HCT116 (cell line): ENCODE results near the gene RNF212B. TPM values are rescaled to one million over a fixed set of nuclear protein-coding genes. Genes with fewer than 3 reads are reported as not detected.

Experiments used
- ATAC-seq: fragments of 200-7000 bp; cut with Tn5 transposase; 2 replicates; pipeline ENCODE4 v1.9.1; 2020; ENCODE audit warnings: mild to moderate bottlenecking, moderate library complexity
- BruUV-seq: library from RNA; stranded (reverse); fragments of 400-500 nt; replicated peaks from 2 replicates; lab custom pipeline; 2021; lab: Mats Ljungman, UMichigan
- CTCF ChIA-PET: fragments of 300-600 bp; sonication (Branson Sonifier 250); formaldehyde crosslinking; loops from one replicate; lab custom pipeline; 2021; ENCODE audit warnings: antibody characterized with exemption; lab: Charles Lee
- POLR2A ChIA-PET: fragments of 300-600, 350-600 bp; sonication (Branson Sonifier 250); formaldehyde crosslinking; loops from one replicate; lab custom pipeline; 2021; ENCODE audit warnings: antibody characterized with exemption; lab: Charles Lee
- RAD21 ChIA-PET, 2 experiments: fragments of 300-600 bp; sonication (Branson Sonifier 250); formaldehyde crosslinking; loops; one replicate each; lab custom pipeline; 2023; ENCODE audit warnings: low total read pairs in 2 of 2; ENCODE audit not compliant: uncharacterized antibody in 2 of 2, unreplicated experiment in 2 of 2, low non-redundant PET in 1 of 2; lab: Charles Lee
- DNase-seq: peaks from one replicate; pipeline ENCODE4 v3.0.0-alpha.2; 2010; ENCODE audit warnings: low read depth, low spot score
- H2AFZ ChIP-seq: fragments of 200-600 bp; shearing (Covaris generic), sonication (generic); 2 replicates; pipeline ENCODE4 v1.6.1; 2017; ENCODE audit warnings: low read depth, mixed run types, mixed read lengths, antibody characterized with exemption, low read length; ENCODE audit not compliant: poor library complexity, severe bottlenecking
- H3K27ac ChIP-seq: 2 replicates; pipeline ENCODE4 v1.5.1; 2012; ENCODE audit warnings: low read depth, low read length
- H3K27me3 ChIP-seq: fragments of 200-600 bp; sonication (generic); 2 replicates; pipeline ENCODE4 v1.6.1; 2016; ENCODE audit warnings: mixed run types, low read length, mixed read lengths; ENCODE audit not compliant: insufficient read depth
- H3K36me3 ChIP-seq, 2 experiments: fragments of 200-500 bp in 1 of 2; fragments of 200-600 bp in 1 of 2; sonication (Bioruptor generic) in 1 of 2; sonication (generic) in 1 of 2; 2 replicates each; pipeline versions ENCODE4 v1.5.1 to v1.6.1; 2014 to 2016; ENCODE audit warnings: low read length in 2 of 2, inconsistent platforms in 1 of 2, mixed read lengths in 1 of 2, mixed run types in 1 of 2; ENCODE audit not compliant: insufficient read depth in 2 of 2, control insufficient read depth in 1 of 2
- H3K4me1 ChIP-seq, 2 experiments: fragments of 200-600 bp in 1 of 2; sonication (generic) in 1 of 2; 2 replicates each; pipeline versions ENCODE4 v1.5.1 to v1.6.1; 2012 to 2017; ENCODE audit warnings: low read length in 2 of 2, inconsistent platforms in 1 of 2, mild to moderate bottlenecking in 1 of 2, mixed read lengths in 1 of 2, mixed run types in 1 of 2, moderate library complexity in 1 of 2; ENCODE audit not compliant: insufficient read depth in 2 of 2, control insufficient read depth in 1 of 2
- H3K4me2 ChIP-seq: fragments of 200-600 bp; sonication (generic); 2 replicates; pipeline ENCODE4 v1.6.1; 2017; ENCODE audit warnings: mixed run types, low read length, mixed read lengths
- H3K4me3 ChIP-seq, 2 experiments: fragments of 200-600 bp in 1 of 2; sonication (generic) in 1 of 2; replicated peaks in 1 of 2; 2 replicates each; pipeline ENCODE4 v1.5.1; 2011 to 2016; ENCODE audit warnings: low read length in 2 of 2, control low read depth in 1 of 2, low read depth in 1 of 2, mild to moderate bottlenecking in 1 of 2, mixed read lengths in 1 of 2, mixed run types in 1 of 2
- H3K79me2 ChIP-seq: fragments of 200-600 bp; sonication (generic); 2 replicates; pipeline ENCODE4 v1.6.1; 2017; ENCODE audit warnings: mild to moderate bottlenecking, mixed run types, low read length, moderate library complexity, mixed read lengths; ENCODE audit not compliant: insufficient read depth
- H3K9ac ChIP-seq: fragments of 200-600 bp; sonication (generic); 2 replicates; pipeline ENCODE4 v1.6.1; 2016; ENCODE audit warnings: low read length, mixed read lengths
- H3K9me2 ChIP-seq: fragments of 200-600 bp; sonication (generic), shearing (Covaris generic); 2 replicates; pipeline ENCODE4 v1.6.1; 2017; ENCODE audit warnings: mixed run types, mild to moderate bottlenecking, moderate library complexity; ENCODE audit not compliant: insufficient read depth
- H3K9me3 ChIP-seq, 2 experiments: fragments of 200-500 bp in 1 of 2; fragments of 200-600 bp in 1 of 2; sonication (Bioruptor generic) in 1 of 2; sonication (generic) in 1 of 2; 2 replicates each; pipeline ENCODE4 v1.6.1; 2014 to 2017; ENCODE audit warnings: low read length in 2 of 2, mixed read lengths in 2 of 2, inconsistent platforms in 1 of 2, low read depth in 1 of 2, mild to moderate bottlenecking in 1 of 2, mixed run types in 1 of 2, moderate library complexity in 1 of 2; ENCODE audit not compliant: control insufficient read depth in 1 of 2, insufficient read depth in 1 of 2
- H4K20me1 ChIP-seq: fragments of 200-600 bp; sonication (generic), shearing (Covaris generic); 2 replicates; pipeline ENCODE4 v1.6.1; 2017; ENCODE audit warnings: mixed run types, mild to moderate bottlenecking, moderate library complexity; ENCODE audit not compliant: insufficient read depth
- CBX3 ChIP-seq: IDR thresholded peaks from 2 replicates; pipeline ENCODE4 v1.6.1; 2012; ENCODE audit warnings: low read depth
- CEBPB ChIP-seq: IDR thresholded peaks from 2 replicates; pipeline ENCODE4 v1.6.1; 2012; ENCODE audit warnings: low read depth
- EGR1 ChIP-seq: IDR thresholded peaks from 2 replicates; pipeline ENCODE4 v1.6.1; 2012; ENCODE audit warnings: low read depth
- EZH2 ChIP-seq: fragments of 200-600 bp; sonication (generic); IDR thresholded peaks from 2 replicates; pipeline ENCODE4 v1.6.1; 2017; ENCODE audit warnings: antibody characterized with exemption, mixed run types
- EZH2phosphoT487 ChIP-seq: fragments of 200-600 bp; IDR thresholded peaks from 2 replicates; pipeline ENCODE4 v1.6.1; 2018; ENCODE audit warnings: antibody characterized with exemption, borderline replicate concordance
- FOSL1 ChIP-seq: IDR thresholded peaks from 2 replicates; pipeline ENCODE4 v1.6.1; 2012; ENCODE audit warnings: low read depth
- JUND ChIP-seq: IDR thresholded peaks from 2 replicates; pipeline ENCODE4 v1.6.1; 2012
- POLR2A ChIP-seq: IDR thresholded peaks from 2 replicates; pipeline ENCODE4 v1.7.0; 2011; ENCODE audit warnings: borderline replicate concordance; ENCODE audit not compliant: insufficient read depth, insufficient read length; ENCODE audit errors: extremely low read depth
- RAD21 ChIP-seq: IDR thresholded peaks from 2 replicates; pipeline ENCODE4 v1.6.1; 2012; ENCODE audit warnings: low read depth, mild to moderate bottlenecking
- SIN3A ChIP-seq: IDR thresholded peaks from 2 replicates; pipeline ENCODE4 v1.6.1; 2012; ENCODE audit warnings: low read depth
- SP1 ChIP-seq: IDR thresholded peaks from 2 replicates; pipeline ENCODE4 v1.6.1; 2012; ENCODE audit warnings: low read depth
- TCF7L2 ChIP-seq: IDR thresholded peaks from 2 replicates; pipeline ENCODE4 v1.7.0; 2011; ENCODE audit warnings: borderline replicate concordance, inconsistent platforms; ENCODE audit not compliant: insufficient read depth, insufficient read length; ENCODE audit errors: extremely low read depth
- YY1 ChIP-seq: IDR thresholded peaks from 2 replicates; pipeline ENCODE4 v1.6.1; 2011; ENCODE audit warnings: low read length, low read depth, moderate library complexity, mild to moderate bottlenecking; ENCODE audit not compliant: insufficient replicate concordance; ENCODE audit errors: extremely low read depth
- ZFX ChIP-seq: fragments of 450-650 bp; IDR thresholded peaks from 2 replicates; pipeline ENCODE4 v1.6.1; 2017
- ZNF274 ChIP-seq: fragments of 200-500 bp; sonication (Bioruptor generic); IDR thresholded peaks from 2 replicates; pipeline ENCODE4 v1.6.1; 2014; ENCODE audit warnings: mild to moderate bottlenecking, low read depth, low read length, inconsistent platforms
- intact Hi-C: fragments of 100-400 bp; cut with micrococcal nuclease; formaldehyde crosslinking; loops from 2 replicates; pipeline ENCODE4 v1.10.0; 2022
- total RNA-seq: library from RNA; stranded (reverse); gene quantifications from one replicate; pipeline ENCODE4 v1.2.1, GENCODE V29; 2021; ENCODE audit not compliant: unreplicated experiment
- TF ChIP-seq, protein P1 (sequence below): IDR thresholded peaks from 2 replicates; pipeline ENCODE4 v1.6.1; 2011; ENCODE audit warnings: mild to moderate bottlenecking, low read length, moderate library complexity; ENCODE audit not compliant: insufficient replicate concordance; ENCODE audit errors: extremely low read depth
- TF ChIP-seq, protein P2 (sequence below): IDR thresholded peaks from 2 replicates; pipeline ENCODE4 v1.6.1; 2012; ENCODE audit warnings: low read depth
- TF ChIP-seq, protein P3 (sequence below): IDR thresholded peaks from 2 replicates; pipeline ENCODE4 v1.6.1; 2012
- TF ChIP-seq, protein P4 (sequence below), 3 experiments: fragments of 200-600 bp in 1 of 3; sonication (generic) in 1 of 3; IDR thresholded peaks in 2 of 3; conservative IDR thresholded peaks in 1 of 3; 2 replicates each; pipeline ENCODE4 v1.5.1; 2012 to 2017; ENCODE audit warnings: low read depth in 2 of 3, low read length in 2 of 3, antibody characterized with exemption in 1 of 3, borderline replicate concordance in 1 of 3, control low read depth in 1 of 3, mild to moderate bottlenecking in 1 of 3, mixed read lengths in 1 of 3, mixed run types in 1 of 3, moderate library complexity in 1 of 3; ENCODE audit not compliant: insufficient read depth in 1 of 3
- TF ChIP-seq, protein P5 (sequence below): IDR thresholded peaks from 2 replicates; pipeline ENCODE4 v1.6.1; 2012

Gene RNF212B
- total RNA-seq, 1 experiment from 2014 or later: not detected

DNA sequence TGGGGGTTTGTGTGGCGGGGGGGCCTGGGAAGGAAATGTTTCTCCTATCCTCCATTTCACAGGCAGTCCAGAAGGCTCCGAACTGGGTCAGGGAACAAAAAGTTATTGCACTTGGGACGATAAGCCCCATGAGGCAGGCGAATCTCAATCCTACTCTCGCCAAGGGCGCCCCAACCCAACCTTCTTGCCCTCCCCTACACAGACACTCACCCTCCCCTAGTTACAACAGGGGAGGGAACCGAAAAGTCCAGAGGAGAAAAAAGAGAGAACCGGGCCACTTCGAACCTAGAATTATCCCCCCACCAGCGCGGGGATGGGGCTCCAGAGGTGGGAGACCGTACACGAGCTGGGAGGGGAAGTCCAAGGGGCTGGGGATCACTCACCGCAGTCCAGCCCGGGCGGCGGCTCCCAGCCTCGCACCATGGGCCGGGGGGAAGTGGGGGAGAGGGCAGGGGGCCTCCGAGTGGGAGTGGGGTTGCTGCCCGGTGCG, 47.8 kb downstream of the RNF212B start:
- Histone ChIP-seq H3K4me1 (peaks cover 10 to 14% of the 10 kb centered on the region in 2 experiments), H3K79me2 (peaks cover 20% of the 10 kb centered on the region), H3K4me3 (peak overlapping the region; percentile 74 to 96), H2AFZ (no peak overlapping the region), H4K20me1 (no peaks in the 10 kb centered on the region), H3K27me3 (no peaks in the 10 kb centered on the region), H3K36me3 (no peaks in the 10 kb centered on the region; a peak in 1 of 4 replicates)
- no peak for DNase-seq
- CTCF ChIA-PET: interaction anchor here (1.4 to 4.7 kb wide), 5 partner anchors 9 to 217 kb away, joined by 3 to 27 read pairs (median 4); no protein-coding TSS in a partner anchor
- intact Hi-C loops: loop anchor here (1.0 kb wide), 1 partner anchor 36 kb away; the partner anchor contains the start of gene PABPN1
- RAD21 ChIA-PET: no interaction called here
- TF ChIP-seq JUND (no peak), YY1 (no peak), EZH2phosphoT487 (no peak), EZH2 (no peak), CBX3 (no peak), FOSL1 (no peak), RAD21 (no peak), CEBPB (no peak), TCF7L2 (no peak), ZFX (no peak), SP1 (no peak), POLR2A (no peak), ZNF274 (no peak), EGR1 (no peak), SIN3A (no peak)
- TF ChIP-seq, protein P1, sequence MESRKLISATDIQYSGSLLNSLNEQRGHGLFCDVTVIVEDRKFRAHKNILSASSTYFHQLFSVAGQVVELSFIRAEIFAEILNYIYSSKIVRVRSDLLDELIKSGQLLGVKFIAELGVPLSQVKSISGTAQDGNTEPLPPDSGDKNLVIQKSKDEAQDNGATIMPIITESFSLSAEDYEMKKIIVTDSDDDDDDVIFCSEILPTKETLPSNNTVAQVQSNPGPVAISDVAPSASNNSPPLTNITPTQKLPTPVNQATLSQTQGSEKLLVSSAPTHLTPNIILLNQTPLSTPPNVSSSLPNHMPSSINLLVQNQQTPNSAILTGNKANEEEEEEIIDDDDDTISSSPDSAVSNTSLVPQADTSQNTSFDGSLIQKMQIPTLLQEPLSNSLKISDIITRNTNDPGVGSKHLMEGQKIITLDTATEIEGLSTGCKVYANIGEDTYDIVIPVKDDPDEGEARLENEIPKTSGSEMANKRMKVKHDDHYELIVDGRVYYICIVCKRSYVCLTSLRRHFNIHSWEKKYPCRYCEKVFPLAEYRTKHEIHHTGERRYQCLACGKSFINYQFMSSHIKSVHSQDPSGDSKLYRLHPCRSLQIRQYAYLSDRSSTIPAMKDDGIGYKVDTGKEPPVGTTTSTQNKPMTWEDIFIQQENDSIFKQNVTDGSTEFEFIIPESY: no peak
- TF ChIP-seq, protein P2, sequence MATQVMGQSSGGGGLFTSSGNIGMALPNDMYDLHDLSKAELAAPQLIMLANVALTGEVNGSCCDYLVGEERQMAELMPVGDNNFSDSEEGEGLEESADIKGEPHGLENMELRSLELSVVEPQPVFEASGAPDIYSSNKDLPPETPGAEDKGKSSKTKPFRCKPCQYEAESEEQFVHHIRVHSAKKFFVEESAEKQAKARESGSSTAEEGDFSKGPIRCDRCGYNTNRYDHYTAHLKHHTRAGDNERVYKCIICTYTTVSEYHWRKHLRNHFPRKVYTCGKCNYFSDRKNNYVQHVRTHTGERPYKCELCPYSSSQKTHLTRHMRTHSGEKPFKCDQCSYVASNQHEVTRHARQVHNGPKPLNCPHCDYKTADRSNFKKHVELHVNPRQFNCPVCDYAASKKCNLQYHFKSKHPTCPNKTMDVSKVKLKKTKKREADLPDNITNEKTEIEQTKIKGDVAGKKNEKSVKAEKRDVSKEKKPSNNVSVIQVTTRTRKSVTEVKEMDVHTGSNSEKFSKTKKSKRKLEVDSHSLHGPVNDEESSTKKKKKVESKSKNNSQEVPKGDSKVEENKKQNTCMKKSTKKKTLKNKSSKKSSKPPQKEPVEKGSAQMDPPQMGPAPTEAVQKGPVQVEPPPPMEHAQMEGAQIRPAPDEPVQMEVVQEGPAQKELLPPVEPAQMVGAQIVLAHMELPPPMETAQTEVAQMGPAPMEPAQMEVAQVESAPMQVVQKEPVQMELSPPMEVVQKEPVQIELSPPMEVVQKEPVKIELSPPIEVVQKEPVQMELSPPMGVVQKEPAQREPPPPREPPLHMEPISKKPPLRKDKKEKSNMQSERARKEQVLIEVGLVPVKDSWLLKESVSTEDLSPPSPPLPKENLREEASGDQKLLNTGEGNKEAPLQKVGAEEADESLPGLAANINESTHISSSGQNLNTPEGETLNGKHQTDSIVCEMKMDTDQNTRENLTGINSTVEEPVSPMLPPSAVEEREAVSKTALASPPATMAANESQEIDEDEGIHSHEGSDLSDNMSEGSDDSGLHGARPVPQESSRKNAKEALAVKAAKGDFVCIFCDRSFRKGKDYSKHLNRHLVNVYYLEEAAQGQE: no peak
- TF ChIP-seq, protein P3, sequence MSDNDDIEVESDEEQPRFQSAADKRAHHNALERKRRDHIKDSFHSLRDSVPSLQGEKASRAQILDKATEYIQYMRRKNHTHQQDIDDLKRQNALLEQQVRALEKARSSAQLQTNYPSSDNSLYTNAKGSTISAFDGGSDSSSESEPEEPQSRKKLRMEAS: no peak
- TF ChIP-seq, protein P4, sequence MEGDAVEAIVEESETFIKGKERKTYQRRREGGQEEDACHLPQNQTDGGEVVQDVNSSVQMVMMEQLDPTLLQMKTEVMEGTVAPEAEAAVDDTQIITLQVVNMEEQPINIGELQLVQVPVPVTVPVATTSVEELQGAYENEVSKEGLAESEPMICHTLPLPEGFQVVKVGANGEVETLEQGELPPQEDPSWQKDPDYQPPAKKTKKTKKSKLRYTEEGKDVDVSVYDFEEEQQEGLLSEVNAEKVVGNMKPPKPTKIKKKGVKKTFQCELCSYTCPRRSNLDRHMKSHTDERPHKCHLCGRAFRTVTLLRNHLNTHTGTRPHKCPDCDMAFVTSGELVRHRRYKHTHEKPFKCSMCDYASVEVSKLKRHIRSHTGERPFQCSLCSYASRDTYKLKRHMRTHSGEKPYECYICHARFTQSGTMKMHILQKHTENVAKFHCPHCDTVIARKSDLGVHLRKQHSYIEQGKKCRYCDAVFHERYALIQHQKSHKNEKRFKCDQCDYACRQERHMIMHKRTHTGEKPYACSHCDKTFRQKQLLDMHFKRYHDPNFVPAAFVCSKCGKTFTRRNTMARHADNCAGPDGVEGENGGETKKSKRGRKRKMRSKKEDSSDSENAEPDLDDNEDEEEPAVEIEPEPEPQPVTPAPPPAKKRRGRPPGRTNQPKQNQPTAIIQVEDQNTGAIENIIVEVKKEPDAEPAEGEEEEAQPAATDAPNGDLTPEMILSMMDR (IDR thresholded peaks at IDR 0.05 in 2 of 3, conservative IDR thresholded peaks at IDR 0.05 in 1 of 3; ENCODE audit: borderline replicate concordance in 1 of 3, insufficient read depth in 1 of 3, low read depth in 2 of 3, low read length in 2 of 3): no peak
- TF ChIP-seq, protein P5, sequence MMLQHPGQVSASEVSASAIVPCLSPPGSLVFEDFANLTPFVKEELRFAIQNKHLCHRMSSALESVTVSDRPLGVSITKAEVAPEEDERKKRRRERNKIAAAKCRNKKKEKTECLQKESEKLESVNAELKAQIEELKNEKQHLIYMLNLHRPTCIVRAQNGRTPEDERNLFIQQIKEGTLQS: no peak
- TF ChIP-seq, all 23 proteins: peak for 0
- POLR2A ChIA-PET: interaction anchor here (0.6 to 1.5 kb wide), 6 partner anchors 21 to 305 kb away, joined by 3 to 6 read pairs (median 4); partner anchors contain the start of genes ACIN1, BCL2L2, C14orf119 and PABPN1
- ATAC-seq: peak; percentile 48
- H3K9me3 ChIP-seq: no peaks in the 10 kb centered on the region
- peak overlapping the region; percentile 96 for H3K9ac ChIP-seq
- H3K4me2 ChIP-seq: peak overlapping the region; percentile 92
- peak overlapping the region; percentile 64 for H3K27ac ChIP-seq
- H3K9me2 ChIP-seq: no peaks in the 10 kb centered on the region
- BruUV-seq: no TSS peak
